ENCODE measurements around the gene CASP9. TPM values are rescaled to one million over a fixed set of nuclear protein-coding genes. Genes with fewer than 3 reads are reported as not detected.
"Not testable (repeated sequence)": the region's sequence is repeated elsewhere in the genome, so short reads cannot be mapped to it uniquely, and the experiment has no call there.

Gene CASP9
- total RNA-seq, 1 experiment from 2014 or later: 12.4 TPM

DNA sequence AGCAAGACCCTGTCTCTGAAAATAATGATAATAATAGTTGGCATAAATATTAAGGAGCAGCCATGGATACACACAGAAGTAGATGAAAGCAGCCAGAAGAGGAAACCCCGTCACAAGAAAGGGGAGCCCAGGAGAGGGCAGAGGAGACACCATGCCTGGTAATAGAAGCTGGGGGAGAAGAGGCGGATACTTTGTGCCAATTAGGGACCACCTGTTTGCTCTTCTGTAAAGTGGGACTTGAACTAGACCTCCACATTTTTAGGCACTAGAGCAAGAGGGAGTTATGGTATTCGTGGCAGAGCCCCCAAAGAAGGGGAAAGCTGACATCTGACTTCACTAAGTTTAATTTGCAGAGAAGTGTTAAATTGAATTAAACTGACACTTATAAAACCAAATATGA, 35.6 kb downstream of the CASP9 start:
- Histone ChIP-seq H3K27ac (no peak overlapping the region), H3K4me1 (replicated peaks; ENCODE audit: insufficient read depth) (no peaks in the 10 kb centered on the region), H3K9me2 (ENCODE audit: insufficient read depth) (no peaks in the 10 kb centered on the region), H3F3A (ENCODE audit: insufficient read depth, low read depth) (no peaks in the 10 kb centered on the region), H3K9me3 (ENCODE audit: insufficient read depth, low read depth) (no peaks in the 10 kb centered on the region), H3K4me2 (no peak overlapping the region), H3K36me3 (ENCODE audit: low read depth) (no peaks in the 10 kb centered on the region), H2AFZ (no peak overlapping the region), H3K4me3 (no peak overlapping the region), H3K27me3 (ENCODE audit: insufficient read depth, low read depth) (no peaks in the 10 kb centered on the region), H4K20me1 (ENCODE audit: insufficient read depth) (no peaks in the 10 kb centered on the region), H3K79me2 (ENCODE audit: low read depth) (no peaks in the 10 kb centered on the region)
- TF ChIP-seq EZH2 (IDR thresholded peaks at IDR 0.05; ENCODE audit: low read depth): no peak
- TF ChIP-seq, protein P1, sequence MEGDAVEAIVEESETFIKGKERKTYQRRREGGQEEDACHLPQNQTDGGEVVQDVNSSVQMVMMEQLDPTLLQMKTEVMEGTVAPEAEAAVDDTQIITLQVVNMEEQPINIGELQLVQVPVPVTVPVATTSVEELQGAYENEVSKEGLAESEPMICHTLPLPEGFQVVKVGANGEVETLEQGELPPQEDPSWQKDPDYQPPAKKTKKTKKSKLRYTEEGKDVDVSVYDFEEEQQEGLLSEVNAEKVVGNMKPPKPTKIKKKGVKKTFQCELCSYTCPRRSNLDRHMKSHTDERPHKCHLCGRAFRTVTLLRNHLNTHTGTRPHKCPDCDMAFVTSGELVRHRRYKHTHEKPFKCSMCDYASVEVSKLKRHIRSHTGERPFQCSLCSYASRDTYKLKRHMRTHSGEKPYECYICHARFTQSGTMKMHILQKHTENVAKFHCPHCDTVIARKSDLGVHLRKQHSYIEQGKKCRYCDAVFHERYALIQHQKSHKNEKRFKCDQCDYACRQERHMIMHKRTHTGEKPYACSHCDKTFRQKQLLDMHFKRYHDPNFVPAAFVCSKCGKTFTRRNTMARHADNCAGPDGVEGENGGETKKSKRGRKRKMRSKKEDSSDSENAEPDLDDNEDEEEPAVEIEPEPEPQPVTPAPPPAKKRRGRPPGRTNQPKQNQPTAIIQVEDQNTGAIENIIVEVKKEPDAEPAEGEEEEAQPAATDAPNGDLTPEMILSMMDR (conservative IDR thresholded peaks at IDR 0.05): no peak
- BruUV-seq (replicated peaks): no TSS peak
- intact Hi-C loops (cut with micrococcal nuclease; ENCODE audit: unreplicated experiment): no loop called here
- DNase-seq: no peak
- CTCF ChIA-PET: no interaction called here
- POLR2A ChIA-PET (ENCODE audit: unreplicated experiment): interaction anchor here (0.7 kb wide), 3 partner anchors 39 to 863 kb away, joined by 3 to 6 read pairs (median 3); partner anchors contain the start of gene DNAJC16

DNA sequence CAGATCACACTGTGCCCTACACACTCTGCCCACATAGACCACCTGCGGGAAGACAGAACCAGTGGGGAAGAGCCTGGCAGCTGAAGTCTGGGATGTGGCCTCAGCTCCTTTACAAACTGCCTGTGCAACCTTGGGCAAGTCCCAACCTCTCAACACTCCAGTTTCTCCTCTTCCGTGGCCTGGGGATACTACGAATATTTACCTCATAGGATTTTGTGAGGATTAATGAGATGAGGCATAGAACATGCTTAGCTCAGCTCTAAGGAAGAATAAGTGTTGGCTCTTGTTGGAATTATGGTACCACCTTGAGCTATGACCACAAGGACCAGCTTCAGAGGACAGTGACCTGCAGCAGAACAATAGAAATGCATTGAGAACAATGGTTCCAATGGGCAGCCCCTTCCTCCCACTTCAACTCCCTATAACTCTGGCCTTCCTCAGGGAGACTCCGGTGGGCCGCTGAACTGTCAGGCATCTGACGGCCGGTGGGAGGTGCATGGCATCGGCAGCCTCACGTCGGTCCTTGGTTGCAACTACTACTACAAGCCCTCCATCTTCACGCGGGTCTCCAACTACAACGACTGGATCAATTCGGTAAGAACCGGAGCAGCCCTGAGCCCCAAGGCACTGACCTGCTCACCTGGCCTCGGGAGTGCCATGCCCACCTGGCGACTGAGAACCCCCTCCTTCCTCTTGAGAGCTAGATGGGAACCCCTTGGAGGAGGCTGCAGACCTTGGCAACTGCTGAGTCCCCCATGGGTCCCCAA, 37.0 kb downstream of the CASP9 start:
- BruUV-seq (replicated peaks); H3K4me1 ChIP-seq (replicated peaks; ENCODE audit: insufficient read depth); H3K4me3 ChIP-seq; H4K20me1 ChIP-seq (ENCODE audit: insufficient read depth); H3K4me2 ChIP-seq; H3K27ac ChIP-seq; H3K36me3 ChIP-seq (ENCODE audit: low read depth); intact Hi-C loops (cut with micrococcal nuclease; ENCODE audit: unreplicated experiment); H3K79me2 ChIP-seq (ENCODE audit: low read depth); H3F3A ChIP-seq (ENCODE audit: insufficient read depth, low read depth); H2AFZ ChIP-seq; H3K27me3 ChIP-seq (ENCODE audit: insufficient read depth, low read depth); POLR2A ChIA-PET (ENCODE audit: unreplicated experiment); DNase-seq; H3K9me3 ChIP-seq (ENCODE audit: insufficient read depth, low read depth); H3K9me2 ChIP-seq (ENCODE audit: insufficient read depth): not testable (repeated sequence)
- CTCF ChIA-PET: interaction anchor here (0.6 kb wide), 1 partner anchor 97 kb away, joined by 3 read pairs; no protein-coding TSS in a partner anchor

DNA sequence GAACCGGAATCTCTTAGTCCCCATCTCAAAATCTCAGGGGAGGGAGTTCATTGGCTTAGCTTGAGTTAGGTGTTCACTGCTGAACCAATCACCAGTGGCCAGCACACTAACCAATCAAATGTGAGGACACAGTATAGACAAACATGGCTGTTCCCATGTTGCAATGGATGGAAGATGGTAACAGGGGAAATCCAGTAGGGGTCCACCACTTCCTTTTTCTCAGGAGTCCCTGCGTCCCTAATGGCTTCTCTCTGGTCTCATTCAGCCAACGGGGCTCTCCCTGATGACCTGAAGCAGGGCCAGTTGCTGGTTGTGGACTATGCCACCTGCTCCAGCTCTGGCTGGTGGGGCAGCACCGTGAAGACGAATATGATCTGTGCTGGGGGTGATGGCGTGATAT, 38.4 kb downstream of the CASP9 start:
- intact Hi-C loops (cut with micrococcal nuclease; ENCODE audit: unreplicated experiment): no loop called here

DNA sequence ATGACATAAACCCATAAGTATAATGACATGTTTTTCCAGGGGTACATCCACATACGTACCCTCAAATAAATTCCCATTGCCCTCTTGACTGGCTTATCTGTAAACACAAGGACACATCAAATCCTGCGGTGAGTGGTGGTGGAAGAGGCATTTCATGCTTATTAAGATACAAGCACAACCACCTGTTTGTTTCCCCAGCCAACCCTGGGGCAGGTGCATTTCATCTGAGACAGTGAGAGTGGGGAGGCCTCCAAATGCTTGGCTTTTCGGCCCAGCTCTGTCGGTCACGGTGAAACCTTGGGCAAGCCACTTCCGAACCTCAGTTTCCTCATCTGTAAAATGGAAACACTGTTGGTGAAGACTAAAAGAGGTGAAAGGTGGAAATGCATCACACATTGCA, 39.6 kb downstream of the CASP9 start:
- H3K36me3 ChIP-seq (ENCODE audit: low read depth); H3K4me3 ChIP-seq; H3K4me1 ChIP-seq (replicated peaks; ENCODE audit: insufficient read depth); H3K27ac ChIP-seq; intact Hi-C loops (cut with micrococcal nuclease; ENCODE audit: unreplicated experiment); CTCF ChIA-PET; H3F3A ChIP-seq (ENCODE audit: insufficient read depth, low read depth); H3K79me2 ChIP-seq (ENCODE audit: low read depth); DNase-seq; H3K9me2 ChIP-seq (ENCODE audit: insufficient read depth); POLR2A ChIA-PET (ENCODE audit: unreplicated experiment); BruUV-seq (replicated peaks); H4K20me1 ChIP-seq (ENCODE audit: insufficient read depth); H3K4me2 ChIP-seq; H3K27me3 ChIP-seq (ENCODE audit: insufficient read depth, low read depth); H2AFZ ChIP-seq; H3K9me3 ChIP-seq (ENCODE audit: insufficient read depth, low read depth): not testable (repeated sequence)

More for the DNA sequence above, 38.4 kb downstream of the CASP9 start:
- Histone ChIP-seq H2AFZ (no peak overlapping the region), H3K4me2 (no peak overlapping the region), H4K20me1 (ENCODE audit: insufficient read depth) (no peaks in the 10 kb centered on the region), H3K4me3 (no peak overlapping the region), H3K9me2 (ENCODE audit: insufficient read depth) (no peaks in the 10 kb centered on the region), H3F3A (ENCODE audit: insufficient read depth, low read depth) (no peaks in the 10 kb centered on the region), H3K9me3 (ENCODE audit: insufficient read depth, low read depth) (no peaks in the 10 kb centered on the region), H3K4me1 (replicated peaks; ENCODE audit: insufficient read depth) (no peaks in the 10 kb centered on the region), H3K27me3 (ENCODE audit: insufficient read depth, low read depth) (no peaks in the 10 kb centered on the region), H3K36me3 (ENCODE audit: low read depth) (no peaks in the 10 kb centered on the region), H3K79me2 (ENCODE audit: low read depth) (no peaks in the 10 kb centered on the region), H3K27ac (no peak overlapping the region)
- CTCF ChIA-PET: no interaction called here
- BruUV-seq (replicated peaks): no TSS peak
- TF ChIP-seq EZH2 (IDR thresholded peaks at IDR 0.05; ENCODE audit: low read depth): no peak
- TF ChIP-seq, protein P1 (conservative IDR thresholded peaks at IDR 0.05): no peak
- POLR2A ChIA-PET (ENCODE audit: unreplicated experiment): no interaction called here
- no peak for DNase-seq

Data from PC-9 (cell line).